HG02798 (cell line): Measurements from ENCODE around the gene CNPY2.
"Not testable (repeated sequence)": the region's sequence is repeated elsewhere in the genome, so short reads cannot be mapped to it uniquely, and the experiment has no call there.

Source experiments
- ATAC-seq: cut with Tn5 transposase; IDR thresholded peaks from one replicate; pipeline ENCODE4 v1.9.1; 2021; ENCODE audit warnings: mild to moderate bottlenecking; ENCODE audit not compliant: unreplicated experiment, poor library complexity

Gene CNPY2

GRCh38 chr12:56315622-56316473 lies at the start of gene CNPY2:
CNPY2 (minus strand) TSS chr12:56315988; CDS start chr12:56315217, 771 bp downstream.
- peak; percentile 90 for ATAC-seq

- ATAC-seq, result no peak
Measured at GRCh38 chr12:56362130-56363059, 46.6 kb upstream of the CNPY2 start, which contains the start of gene APOF. APOF (minus strand) TSS chr12:56362857; CDS start chr12:56362745, 112 bp downstream.

- ATAC-seq, result no peak
Measured at GRCh38 chr12:56361487-56362129, 45.8 kb upstream of the CNPY2 start.

- peak; percentile 98 for ATAC-seq
Measured at GRCh38 chr12:56359851-56360767, 44.3 kb upstream of the CNPY2 start, which contains the start of gene STAT2. STAT2 (minus strand) TSS chr12:56360107; CDS start chr12:56356571, 3,536 bp downstream.

- ATAC-seq, result no peak
Measured at GRCh38 chr12:56358836-56359532, 43.2 kb upstream of the CNPY2 start.

GRCh38 chr12:56351325-56351724 lies 35.5 kb upstream of the CNPY2 start:
- ATAC-seq, result no peak

- no peak for ATAC-seq
Measured at GRCh38 chr12:56350662-56351061, 34.9 kb upstream of the CNPY2 start.

- no peak for ATAC-seq
Measured at GRCh38 chr12:56348776-56349175, 33.0 kb upstream of the CNPY2 start.

GRCh38 chr12:56347255-56347654 lies 31.5 kb upstream of the CNPY2 start:
- not testable (repeated sequence) for ATAC-seq

- ATAC-seq, result no peak
Measured at GRCh38 chr12:56346675-56347074, 30.9 kb upstream of the CNPY2 start.

- not testable (repeated sequence) for ATAC-seq
Measured at GRCh38 chr12:56342290-56342689, 26.5 kb upstream of the CNPY2 start.

- no peak for ATAC-seq
Measured at GRCh38 chr12:56341616-56342015, 25.8 kb upstream of the CNPY2 start.

- ATAC-seq, result no peak
Measured at GRCh38 chr12:56339158-56339422, 23.3 kb upstream of the CNPY2 start.

GRCh38 chr12:56338308-56339157 lies 22.7 kb upstream of the CNPY2 start, which contains the start of gene IL23A:
IL23A (plus strand) TSS chr12:56338884; CDS start chr12:56339045, 161 bp downstream.
- ATAC-seq, result peak; percentile 22

GRCh38 chr12:56337753-56338251 lies 22.0 kb upstream of the CNPY2 start:
- no peak for ATAC-seq

GRCh38 chr12:56336361-56337167 lies 20.8 kb upstream of the CNPY2 start:
- ATAC-seq, result no peak

GRCh38 chr12:56335527-56335926 lies 19.7 kb upstream of the CNPY2 start:
- ATAC-seq, result not testable (repeated sequence)
